GM13977 (cell line): ENCODE data around the gene CD58.
A peak's percentile ranks its signal among the peaks of the same experiment; 100 is the strongest.

Experiments
- DNase-seq: peaks from one replicate; pipeline ENCODE4 v3.0.0; 2012; ENCODE audit warnings: low spot score
- CTCF ChIP-seq: IDR thresholded peaks from 2 replicates; pipeline ENCODE4 v1.5.1; 2012; ENCODE audit warnings: mild to moderate bottlenecking, control low read depth; ENCODE audit not compliant: insufficient read depth; ENCODE audit errors: extremely low read depth, missing control alignments
- in situ Hi-C: fragments of 300-500 bp; cut with MboI; formaldehyde crosslinking; loops from one replicate; pipeline ENCODE4 v1.12.0; 2022; ENCODE audit warnings: low sequenced_read_pairs, low pct_unique_long_range_greater_than_20kb, mixed read lengths, inconsistent platforms; ENCODE audit not compliant: unreplicated experiment

The CD58 gene

GRCh38 chr1:116498789-116499628 is 71.8 kb downstream of the CD58 start:
- peak; percentile 68 for DNase-seq
- peak; percentile 75 for TF ChIP-seq CTCF
- in situ Hi-C loops: no loop called here

- no peak for TF ChIP-seq CTCF
- DNase-seq: no peak
- in situ Hi-C loops: no loop called here
These were observed 73.2 kb downstream of the CD58 start for GRCh38 chr1:116497656-116498055.

- in situ Hi-C loops: no loop called here
- no peak for TF ChIP-seq CTCF
- no peak for DNase-seq
These were observed 73.9 kb downstream of the CD58 start for GRCh38 chr1:116496898-116497297.

- no peak for DNase-seq
- in situ Hi-C loops: no loop called here
- TF ChIP-seq CTCF: no peak
These were observed 74.4 kb downstream of the CD58 start for GRCh38 chr1:116496380-116496779.

GRCh38 chr1:116495535-116495934 is 75.3 kb downstream of the CD58 start:
- no peak for TF ChIP-seq CTCF
- no peak for DNase-seq
- in situ Hi-C loops: no loop called here

- TF ChIP-seq CTCF: no peak
- DNase-seq: no peak
- in situ Hi-C loops: no loop called here
These were observed 76.1 kb downstream of the CD58 start for GRCh38 chr1:116494745-116495144.

- DNase-seq: no peak
- in situ Hi-C loops: no loop called here
These were observed 76.5 kb downstream of the CD58 start for GRCh38 chr1:116494353-116494692.

More at GRCh38 chr1:116494353-116494692, 76.5 kb downstream of the CD58 start:
- no peak for TF ChIP-seq CTCF
